GM19043 (cell line): ENCODE results near the gene KRT37.
"Not testable (repeated sequence)": the region's sequence is repeated elsewhere in the genome, so short reads cannot be mapped to it uniquely, and the experiment has no call there.

Experiments
- ATAC-seq: cut with Tn5 transposase; IDR thresholded peaks from one replicate; pipeline ENCODE4 v1.9.1; 2021; ENCODE audit warnings: low read depth; ENCODE audit not compliant: unreplicated experiment

The KRT37 gene

DNA sequence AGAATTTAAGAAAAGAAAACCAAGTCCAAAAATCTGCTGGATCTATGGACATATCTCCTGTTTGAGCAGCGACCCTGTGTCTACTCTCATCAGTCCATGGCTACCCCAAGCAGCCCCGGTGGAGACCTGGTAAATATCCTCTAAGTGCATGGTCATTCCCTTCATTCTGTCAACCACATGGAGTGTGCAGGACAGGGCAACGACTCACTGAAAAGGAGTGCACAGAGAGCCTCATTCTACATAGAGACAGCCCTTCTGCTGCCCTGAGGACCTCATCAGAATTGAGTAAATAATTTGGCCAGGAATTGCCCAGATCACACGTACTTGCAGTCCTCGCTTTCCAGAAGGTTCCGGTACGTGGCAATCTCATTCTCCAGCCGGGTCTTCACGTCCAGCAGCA is 13.4 kb upstream of the KRT37 start:
- no peak for ATAC-seq

- ATAC-seq: no peak
Measured at GRCh38 chr17:41437254-41437653, 12.9 kb upstream of the KRT37 start.

DNA sequence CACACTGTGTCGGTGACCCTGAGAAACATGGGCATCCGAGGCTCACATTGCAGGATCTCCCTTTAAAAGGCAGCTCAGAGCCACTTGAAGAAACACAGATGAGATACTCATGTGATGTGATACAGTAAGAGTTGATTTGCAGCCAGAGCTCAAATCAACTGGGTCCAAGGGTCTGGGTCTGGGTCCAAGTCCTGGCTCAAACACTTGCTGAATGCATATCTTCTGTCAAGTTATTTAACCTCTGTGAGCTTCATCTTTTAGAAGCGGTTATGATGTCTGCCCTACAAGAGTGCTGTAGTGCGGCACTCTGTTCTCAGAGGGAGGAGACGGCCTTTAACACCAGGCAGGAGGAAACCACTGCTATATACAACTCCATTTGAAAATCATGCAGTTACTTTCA is 10.0 kb upstream of the KRT37 start:
- no peak for ATAC-seq

- ATAC-seq: no peak
Measured at GRCh38 chr17:41434005-41434404, 9.6 kb upstream of the KRT37 start.

DNA sequence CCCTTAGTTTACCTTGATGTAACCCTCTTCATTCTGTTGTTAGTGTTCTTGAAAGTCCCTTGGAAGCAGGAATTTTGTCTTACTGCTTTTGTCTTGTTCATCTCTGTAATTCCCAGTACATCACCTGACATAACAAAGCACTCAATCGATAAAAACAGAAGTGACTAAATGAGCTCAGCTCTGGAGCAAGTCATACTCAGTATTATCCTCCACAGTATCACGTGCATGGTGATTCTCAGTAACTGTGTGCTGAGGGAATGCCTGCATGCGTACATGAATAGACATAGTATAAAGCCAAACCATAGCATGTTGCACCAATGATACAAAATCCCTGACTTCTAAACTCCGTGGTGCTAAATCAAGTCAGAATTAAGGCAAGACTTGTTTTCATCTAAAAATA is 9.2 kb upstream of the KRT37 start:
- no peak for ATAC-seq

- not testable (repeated sequence) for ATAC-seq
Measured at GRCh38 chr17:41430376-41430775, 6.0 kb upstream of the KRT37 start.

DNA sequence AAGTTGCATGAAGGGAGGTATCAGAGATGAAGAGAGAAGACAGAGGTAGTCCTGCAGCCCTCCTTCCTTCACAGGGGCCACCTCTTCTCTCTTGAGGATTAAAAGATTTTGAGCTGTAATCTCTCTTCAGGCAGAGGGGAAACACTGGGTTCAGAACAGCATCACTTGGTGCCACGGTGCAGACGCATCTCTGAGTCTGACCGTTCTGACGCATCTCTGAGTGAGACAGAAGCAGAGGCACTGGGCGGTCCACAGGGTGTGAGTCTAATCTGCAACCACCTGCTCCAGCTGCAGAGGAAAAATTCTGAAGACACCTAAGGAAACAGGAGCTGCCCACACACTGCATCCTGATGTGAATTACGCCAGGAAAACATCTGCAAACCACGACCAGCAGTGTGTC is 5.3 kb upstream of the KRT37 start:
- no peak for ATAC-seq

GRCh38 chr17:41428591-41429291 is 4.4 kb upstream of the KRT37 start:
- ATAC-seq: no peak

DNA sequence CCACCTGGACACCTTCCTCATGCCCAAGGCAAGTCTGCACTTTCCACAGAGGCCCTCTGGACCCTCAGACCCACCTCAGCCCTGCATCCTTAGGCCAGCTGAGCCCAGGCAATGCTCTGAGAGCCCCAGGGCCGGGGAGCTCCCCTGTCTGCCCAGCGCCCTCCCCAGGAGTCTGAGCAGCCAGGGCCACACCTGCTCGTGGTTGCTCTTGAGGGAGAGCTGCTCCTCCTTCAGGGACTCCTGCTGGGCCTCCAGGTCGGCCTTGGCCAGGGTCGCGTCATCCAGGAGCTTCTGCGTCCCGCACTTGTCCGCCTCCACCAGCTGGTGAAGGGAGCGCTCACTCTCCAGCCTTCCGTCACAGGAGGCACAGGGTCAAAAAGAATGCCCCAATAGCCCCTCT is 1.8 kb downstream of the KRT37 start:
- not testable (repeated sequence) for ATAC-seq

- no peak for ATAC-seq
Measured at GRCh38 chr17:41421617-41422016, 2.8 kb downstream of the KRT37 start.

- ATAC-seq: no peak
Measured at GRCh38 chr17:41421116-41421515, 3.3 kb downstream of the KRT37 start.

DNA sequence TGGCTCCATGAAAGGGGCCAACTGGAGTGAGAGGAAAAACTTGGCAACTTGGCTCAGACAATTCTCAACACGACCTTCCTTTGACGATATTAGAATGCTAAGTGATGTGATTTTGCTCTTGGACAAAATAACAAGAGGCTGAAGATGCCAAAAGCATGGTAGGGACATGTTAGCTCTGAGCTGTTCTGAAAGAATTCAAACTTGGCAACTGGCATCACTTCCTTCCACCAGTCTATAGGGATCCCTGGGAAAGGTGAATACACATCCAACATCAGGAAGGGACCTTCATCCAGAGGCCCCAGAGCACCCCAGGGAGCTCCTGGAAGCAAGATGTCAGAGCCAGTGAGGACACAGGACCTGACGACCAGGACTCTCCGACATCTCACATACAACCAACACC is 4.3 kb downstream of the KRT37 start:
- ATAC-seq: no peak

- ATAC-seq: no peak
Measured at GRCh38 chr17:41419716-41420115, 4.7 kb downstream of the KRT37 start.

GRCh38 chr17:41418116-41418860 is 6.1 kb downstream of the KRT37 start:
- ATAC-seq: no peak

DNA sequence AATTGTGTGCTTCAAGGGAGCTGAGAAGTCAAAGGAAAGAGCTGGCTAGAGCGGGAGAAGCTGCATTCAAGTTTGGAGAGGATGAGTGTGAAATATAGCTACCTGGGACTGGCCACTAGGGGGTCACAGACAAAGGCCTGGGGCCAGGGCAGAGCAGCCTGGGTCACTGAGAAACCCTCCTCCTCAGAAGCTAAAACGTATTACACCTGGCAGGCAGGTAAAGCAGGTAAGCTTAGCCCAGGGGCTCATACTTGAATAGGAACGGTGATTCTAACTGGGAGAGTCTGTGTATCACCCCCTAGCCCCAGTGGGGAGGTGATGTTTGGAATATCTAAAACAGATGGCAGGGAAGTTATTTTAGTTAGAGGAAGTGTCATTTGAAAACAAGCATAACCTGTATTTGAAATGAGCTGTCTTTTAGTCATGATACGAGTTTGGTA is 6.8 kb downstream of the KRT37 start:
- ATAC-seq: no peak

- no peak for ATAC-seq
Measured at GRCh38 chr17:41417127-41417526, 7.3 kb downstream of the KRT37 start.

GRCh38 chr17:41416479-41416878 is 7.9 kb downstream of the KRT37 start:
- ATAC-seq: no peak

DNA sequence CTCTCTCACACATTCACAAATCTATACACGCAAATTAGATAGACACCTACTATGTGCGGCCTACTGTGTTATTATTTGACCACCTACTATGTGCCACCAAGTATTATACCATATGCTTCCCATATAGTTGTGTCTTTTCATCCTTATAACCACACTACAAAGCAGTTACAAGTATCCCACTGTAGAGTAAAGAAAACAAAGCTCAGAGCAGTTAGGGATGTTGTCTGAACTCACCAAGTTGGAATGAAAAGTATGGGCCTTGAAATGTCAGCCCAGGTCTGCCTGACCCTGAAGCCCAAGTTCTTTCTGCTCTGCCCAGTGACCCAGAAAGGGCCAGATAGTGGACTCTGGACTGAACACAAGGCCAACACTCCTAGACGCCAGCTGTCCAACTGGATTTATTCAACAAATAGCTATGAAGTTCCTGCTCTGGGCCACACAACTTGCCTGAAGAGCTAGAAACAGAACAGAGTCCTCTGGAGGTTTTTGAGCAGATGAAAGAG is 8.5 kb downstream of the KRT37 start:
- ATAC-seq: no peak

- no peak for ATAC-seq
Measured at GRCh38 chr17:41415411-41415810, 9.0 kb downstream of the KRT37 start.

DNA sequence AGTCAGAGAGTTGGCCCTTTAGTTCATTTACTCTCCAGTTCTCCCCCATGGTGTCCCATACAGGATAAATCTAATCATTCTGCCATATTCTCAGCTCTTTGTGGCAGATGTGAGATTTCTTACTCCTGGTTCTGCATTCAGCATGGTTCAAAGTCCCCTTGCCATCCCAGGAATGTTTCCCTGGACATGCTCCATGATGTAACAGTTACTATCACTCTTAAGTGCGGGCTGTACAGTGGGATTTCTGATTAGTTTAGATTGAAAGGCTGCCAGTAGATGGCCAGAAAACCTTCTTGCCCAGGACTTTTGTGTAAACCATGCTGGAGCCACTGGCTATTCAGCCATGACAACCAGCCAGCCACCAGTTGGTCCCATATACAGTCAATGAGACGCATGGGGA is 10.4 kb downstream of the KRT37 start:
- no peak for ATAC-seq

GRCh38 chr17:41413353-41413957 is 10.9 kb downstream of the KRT37 start:
- ATAC-seq: no peak
